HEK293 (cell line): ENCODE results near the gene TH.

Experiments
- CTCF ChIA-PET: fragments of 350-600 bp; formaldehyde crosslinking; extraction: SDS; loops from one replicate; lab custom pipeline; 2021; ENCODE audit warnings: antibody characterized with exemption; lab: Yijun Ruan, JAX
- POLR2A ChIA-PET: fragments of 300-600 bp; formaldehyde crosslinking; extraction: SDS; loops from one replicate; lab custom pipeline; 2020; ENCODE audit warnings: antibody characterized with exemption, inconsistent platforms; lab: Yijun Ruan, JAX
- H3K27ac ChIP-seq: fragments of 200-500 bp; sonication (Bioruptor generic); 2 replicates; pipeline ENCODE4 v1.5.1; 2014; ENCODE audit warnings: low read depth, low read length, control low read depth, inconsistent platforms; ENCODE audit errors: extremely low read depth
- H3K36me3 ChIP-seq, 2 experiments: fragments of 200-500 bp in 1 of 2; sonication (Bioruptor generic) in 1 of 2; 1 replicate in 1 of 2; 2 replicates in 1 of 2; pipeline ENCODE4 v1.5.1; 2014 to 2017; ENCODE audit warnings: inconsistent platforms in 2 of 2, low read length in 2 of 2; ENCODE audit not compliant: control insufficient read depth in 2 of 2, insufficient read depth in 1 of 2
- H3K4me1 ChIP-seq: fragments of 200-500 bp; sonication (Bioruptor generic); 2 replicates; pipeline ENCODE4 v1.5.1; 2014; ENCODE audit warnings: mild to moderate bottlenecking, low read length, inconsistent platforms; ENCODE audit not compliant: control insufficient read depth, insufficient read depth
- H3K4me3 ChIP-seq: 2 replicates; pipeline ENCODE4 v1.5.1; 2011; ENCODE audit warnings: low read depth, mild to moderate bottlenecking, control low read depth, low read length, moderate library complexity
- H3K9me3 ChIP-seq: fragments of 200-500 bp; sonication (Bioruptor generic); 2 replicates; pipeline ENCODE4 v1.5.1; 2014; ENCODE audit warnings: low read depth, low read length, inconsistent platforms; ENCODE audit not compliant: control insufficient read depth, insufficient read depth
- EGR2 ChIP-seq: fragments of 450-650 bp; formaldehyde crosslinking; IDR thresholded peaks from 2 replicates; pipeline ENCODE4 v1.5.1; 2016; ENCODE audit warnings: low read depth, missing biosample characterization, missing genetic modification characterization
- GLI2 ChIP-seq: fragments of 450-650 bp; formaldehyde crosslinking; IDR thresholded peaks from 2 replicates; pipeline ENCODE4; 2017; ENCODE audit warnings: missing biosample characterization, missing genetic modification characterization, low read depth, borderline replicate concordance
- GLIS1 ChIP-seq: fragments of 450-650 bp; formaldehyde crosslinking; IDR thresholded peaks from 2 replicates; pipeline ENCODE4 v1.5.1; 2016; ENCODE audit warnings: missing biosample characterization, missing genetic modification characterization
- GLIS2 ChIP-seq: fragments of 450-650 bp; formaldehyde crosslinking; IDR thresholded peaks from 2 replicates; pipeline ENCODE4 v1.5.1; 2016; ENCODE audit warnings: missing biosample characterization, missing genetic modification characterization
- IKZF3 ChIP-seq: fragments of 450-650 bp; IDR thresholded peaks from 2 replicates; pipeline ENCODE4 v1.5.0; 2018; ENCODE audit warnings: missing biosample characterization, mild to moderate bottlenecking, missing genetic modification characterization, moderate library complexity
- KLF16 ChIP-seq: fragments of 450-650 bp; formaldehyde crosslinking; IDR thresholded peaks from 2 replicates; pipeline ENCODE4 v1.5.1; 2017; ENCODE audit warnings: missing biosample characterization, missing genetic modification characterization
- PRDM10 ChIP-seq: fragments of 450-650 bp; formaldehyde crosslinking; IDR thresholded peaks from 2 replicates; pipeline ENCODE4 v1.5.1; 2016; ENCODE audit warnings: missing biosample characterization, missing genetic modification characterization
- PRDM4 ChIP-seq: fragments of 450-650 bp; formaldehyde crosslinking; IDR thresholded peaks from 2 replicates; pipeline ENCODE4 v1.5.1; 2017; ENCODE audit warnings: missing biosample characterization, missing genetic modification characterization
- REST ChIP-seq: fragments of 450-650 bp; formaldehyde crosslinking; IDR thresholded peaks from 2 replicates; pipeline ENCODE4 v1.5.1; 2016; ENCODE audit warnings: missing biosample characterization, missing genetic modification characterization
- SALL2 ChIP-seq: fragments of 450-650 bp; formaldehyde crosslinking; IDR thresholded peaks from 2 replicates; pipeline ENCODE4 v1.5.0; 2017; ENCODE audit warnings: missing biosample characterization, mild to moderate bottlenecking, missing genetic modification characterization, borderline replicate concordance
- SP2 ChIP-seq: fragments of 450-650 bp; formaldehyde crosslinking; IDR thresholded peaks from 2 replicates; pipeline ENCODE4 v1.5.1; 2016; ENCODE audit warnings: missing biosample characterization, missing genetic modification characterization
- SP7 ChIP-seq: fragments of 450-650 bp; formaldehyde crosslinking; IDR thresholded peaks from 2 replicates; pipeline ENCODE4 v1.5.1; 2016; ENCODE audit warnings: missing biosample characterization, missing genetic modification characterization
- YY1 ChIP-seq: fragments of 450-650 bp; formaldehyde crosslinking; IDR thresholded peaks from 2 replicates; pipeline ENCODE4 v1.5.1; 2018; ENCODE audit warnings: missing biosample characterization, missing genetic modification characterization
- ZBTB20 ChIP-seq: fragments of 450-650 bp; formaldehyde crosslinking; IDR thresholded peaks from 2 replicates; pipeline ENCODE4 v1.5.1; 2016; ENCODE audit warnings: missing biosample characterization, missing genetic modification characterization
- ZBTB26 ChIP-seq: fragments of 450-650 bp; formaldehyde crosslinking; optimal IDR thresholded peaks from 2 replicates; pipeline ENCODE3; 2016; ENCODE audit warnings: missing biosample characterization, mild to moderate bottlenecking, missing genetic modification characterization
- ZNF121 ChIP-seq: fragments of 450-650 bp; formaldehyde crosslinking; IDR thresholded peaks from 2 replicates; pipeline ENCODE4 v1.5.1; 2016; ENCODE audit warnings: missing biosample characterization, missing genetic modification characterization
- ZNF169 ChIP-seq: fragments of 450-650 bp; formaldehyde crosslinking; IDR thresholded peaks from 2 replicates; pipeline ENCODE4 v1.5.1; 2016; ENCODE audit warnings: missing biosample characterization, missing genetic modification characterization
- ZNF184 ChIP-seq: fragments of 450-650 bp; IDR thresholded peaks from 2 replicates; pipeline ENCODE4 v1.5.1; 2018; ENCODE audit warnings: missing biosample characterization, mild to moderate bottlenecking, missing genetic modification characterization
- ZNF239 ChIP-seq: fragments of 450-650 bp; formaldehyde crosslinking; IDR thresholded peaks from 2 replicates; pipeline ENCODE4 v1.5.1; 2016; ENCODE audit warnings: missing biosample characterization, missing genetic modification characterization
- ZNF48 ChIP-seq: fragments of 450-650 bp; formaldehyde crosslinking; IDR thresholded peaks from 2 replicates; pipeline ENCODE4 v1.5.1; 2016; ENCODE audit warnings: missing biosample characterization, missing genetic modification characterization
- ZNF514 ChIP-seq: fragments of 450-650 bp; formaldehyde crosslinking; IDR thresholded peaks from 2 replicates; pipeline ENCODE4 v1.5.1; 2016; ENCODE audit warnings: missing biosample characterization, missing genetic modification characterization
- ZNF585B ChIP-seq: fragments of 450-650 bp; formaldehyde crosslinking; IDR thresholded peaks from 2 replicates; pipeline ENCODE4 v1.5.1; 2016; ENCODE audit warnings: missing biosample characterization, missing genetic modification characterization
- ZNF76 ChIP-seq: fragments of 450-650 bp; formaldehyde crosslinking; IDR thresholded peaks from 2 replicates; pipeline ENCODE4; 2016; ENCODE audit warnings: low read depth, missing biosample characterization, missing genetic modification characterization, borderline replicate concordance
- ZSCAN4 ChIP-seq: fragments of 450-650 bp; formaldehyde crosslinking; IDR thresholded peaks from 2 replicates; pipeline ENCODE4 v1.5.1; 2017; ENCODE audit warnings: missing biosample characterization, missing genetic modification characterization

The TH gene

GRCh38 chr11:2137202-2138067, 34.2 kb downstream of the TH start:
- peak overlapping the region; percentile 35 for H3K4me3 ChIP-seq
- H3K4me1 ChIP-seq: no peaks in the 10 kb centered on the region
- no peaks in the 10 kb centered on the region for H3K36me3 ChIP-seq
- ChIA-PET CTCF (interaction anchor here (0.6 to 1.6 kb wide), 4 partner anchors 14 to 304 kb away, joined by 3 to 6 read pairs (median 4); no protein-coding TSS in a partner anchor), POLR2A (interaction anchor here (0.5 to 0.9 kb wide), 2 partner anchors 263 to 803 kb away, joined by 3 read pairs; partner anchors contain the start of gene TSSC4)
- H3K27ac ChIP-seq: no peak overlapping the region
- H3K9me3 ChIP-seq: no peaks in the 10 kb centered on the region
- TF ChIP-seq GLI2 (tag by site-specific recombination) (no peak), EGR2 (tag by site-specific recombination) (peak; percentile 48; the same call in 1 of the 2 replicates), ZNF184 (tag by site-specific recombination) (no peak), ZNF169 (tag by site-specific recombination) (no peak), ZBTB20 (tag by site-specific recombination) (peak; percentile 77; the same call in 1 of the 2 replicates), ZNF514 (tag by site-specific recombination) (no peak), PRDM4 (no peak), ZNF239 (tag by site-specific recombination) (no peak), KLF16 (no peak), ZNF48 (tag by site-specific recombination) (no peak), REST (no peak), ZSCAN4 (tag by site-specific recombination) (no peak), ZBTB26 (tag by site-specific recombination) (peak; percentile 47), SP2 (tag by site-specific recombination) (peak; percentile 39), IKZF3 (tag by site-specific recombination) (peak; percentile 67; the same call in 1 of the 2 replicates), YY1 (tag by site-specific recombination) (no peak), GLIS2 (tag by site-specific recombination) (peak; percentile 59), PRDM10 (tag by site-specific recombination) (peak; percentile 83), GLIS1 (peak; percentile 8; the same call in 1 of the 2 replicates), SALL2 (tag by site-specific recombination) (no peak), ZNF121 (tag by site-specific recombination) (no peak), ZNF585B (tag by site-specific recombination) (no peak), ZNF76 (tag by site-specific recombination) (0 out of 2 replicates have a peak, but pooled peaks have one; percentile 18), SP7 (tag by site-specific recombination) (0 out of 2 replicates have a peak, but pooled peaks have one; percentile 19)
